Left renal cortex interstitium (tissue), 4 donors: Measurements from ENCODE around the gene PLSCR4. TPM values are rescaled to one million over a fixed set of nuclear protein-coding genes. Genes with fewer than 3 reads are reported as not detected.
A peak's percentile ranks its signal among the peaks of the same experiment; 100 is the strongest.

Experiments
- DNase-seq, 4 donors: peaks; one replicate each; pipeline ENCODE4 v3.0.0-alpha.2; 2013; ENCODE audit warnings: low read depth in 4 of 4, low spot score in 2 of 4, missing footprints in 1 of 4
- polyA plus RNA-seq, 4 donors: library from polyadenylated mRNA; unstranded; fragments of 120-200 nt; gene quantifications; one replicate each; pipeline ENCODE4 v1.2.1, GENCODE V29; 2013; ENCODE audit not compliant: insufficient read length in 4 of 4

Gene PLSCR4
- polyA plus RNA-seq, 4 donors = 18.0 to 20.0 (median 18.1) TPM

DNA sequence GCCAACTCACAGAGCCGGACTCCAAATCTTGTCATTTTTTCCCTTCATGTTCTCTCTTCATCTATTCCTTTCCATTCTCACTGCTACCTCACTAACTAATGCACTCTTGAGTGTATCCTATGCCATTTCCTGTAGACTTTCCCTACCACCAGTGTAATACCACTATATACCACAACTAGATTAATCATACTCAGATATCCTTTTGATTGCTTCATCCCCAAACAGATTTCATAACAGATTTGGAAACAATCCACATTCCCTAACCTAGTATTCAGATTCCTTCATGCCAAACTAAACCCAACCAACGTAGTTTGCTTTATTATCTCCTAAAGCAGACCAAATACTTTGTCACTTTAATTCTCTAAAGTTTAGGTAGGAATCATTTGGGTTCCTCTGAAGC, 87.3 kb downstream of the PLSCR4 start:
- no peak for DNase-seq

GRCh38 chr3:146162561-146162960, 88.3 kb downstream of the PLSCR4 start:
- no peak for DNase-seq

GRCh38 chr3:146161663-146162002, 89.3 kb downstream of the PLSCR4 start:
- peak in 3 of 4 donors; percentile 57 to 86 (median 59) for DNase-seq

DNA sequence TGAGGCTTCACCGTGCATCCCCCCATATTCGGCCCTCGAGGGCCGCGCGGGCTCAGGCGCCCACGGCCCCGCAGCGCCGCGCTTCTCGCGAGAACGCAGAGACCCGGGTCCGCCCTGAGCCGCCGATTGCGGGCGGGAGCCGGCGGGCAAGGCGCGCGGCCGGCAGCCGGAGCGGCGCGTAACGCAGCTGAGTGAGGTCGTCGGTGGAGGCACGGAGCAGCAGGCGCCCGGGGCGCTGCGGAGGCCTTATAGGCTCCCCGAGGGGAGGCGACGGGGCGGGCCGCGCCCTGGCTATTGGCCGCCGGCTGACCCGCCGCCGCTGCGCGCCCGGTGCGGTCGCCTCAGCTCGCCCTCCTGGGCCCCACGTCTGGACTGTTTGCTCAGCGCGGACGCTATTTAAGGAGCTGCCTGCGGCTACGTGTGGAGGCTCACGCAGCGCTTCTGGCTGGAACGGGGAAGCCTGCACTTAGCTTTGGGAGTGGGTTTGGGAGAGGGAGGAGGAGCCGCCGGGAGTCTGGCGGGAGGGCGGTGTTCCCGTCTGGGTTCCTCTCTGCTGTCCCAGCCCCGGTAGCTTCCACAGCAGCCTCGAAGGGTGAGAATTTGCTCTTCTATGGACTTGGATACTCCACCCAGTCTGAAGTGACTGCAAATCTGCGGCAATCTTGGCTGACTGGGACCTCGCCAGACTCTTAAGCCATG, 89.8 kb downstream of the PLSCR4 start, which contains the start of gene PLOD2:
PLOD2 (minus strand) TSS at position 221 of the 699 bp plus-strand sequence; CDS start at position 26, 195 bp downstream.
- peak in 3 of 4 donors; percentile 57 to 71 (median 65) for DNase-seq

DNA sequence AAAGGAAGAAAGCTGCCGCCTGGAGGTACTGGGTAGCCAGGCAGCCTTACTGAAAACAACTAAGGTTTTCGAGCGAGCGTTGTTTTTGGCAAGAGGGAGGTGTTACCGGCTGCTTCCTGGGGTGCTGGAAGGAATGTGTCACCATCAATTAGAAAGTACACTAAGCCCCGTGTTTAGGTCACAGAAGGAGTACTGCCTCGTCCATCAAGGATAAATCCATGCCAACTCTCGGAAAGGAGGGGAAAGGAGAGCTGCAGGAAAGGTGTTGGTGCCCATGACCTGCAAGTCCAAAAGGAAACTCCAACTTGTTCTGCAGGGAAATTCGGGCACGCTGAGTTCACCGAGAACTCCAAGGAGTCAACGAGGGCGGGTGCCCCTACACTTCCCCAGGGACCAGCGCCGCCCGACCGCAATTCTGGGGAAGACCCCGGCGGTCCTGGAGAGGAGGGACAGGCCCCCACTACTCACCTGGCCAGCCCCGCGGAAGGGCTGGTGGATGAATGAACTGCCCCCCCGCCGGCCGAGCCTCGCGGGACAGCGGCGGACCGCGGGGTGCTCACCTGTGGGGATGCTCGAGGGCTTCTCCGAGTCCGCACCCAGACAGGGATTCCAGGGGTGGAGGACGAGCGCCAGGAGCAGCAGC, 90.5 kb downstream of the PLSCR4 start:
- peak; percentile 55 to 79 (median 63) for DNase-seq

- peak in 1 of 4 donors; percentile 65 for DNase-seq
These were observed 91.1 kb downstream of the PLSCR4 start for GRCh38 chr3:146159616-146160320.

DNA sequence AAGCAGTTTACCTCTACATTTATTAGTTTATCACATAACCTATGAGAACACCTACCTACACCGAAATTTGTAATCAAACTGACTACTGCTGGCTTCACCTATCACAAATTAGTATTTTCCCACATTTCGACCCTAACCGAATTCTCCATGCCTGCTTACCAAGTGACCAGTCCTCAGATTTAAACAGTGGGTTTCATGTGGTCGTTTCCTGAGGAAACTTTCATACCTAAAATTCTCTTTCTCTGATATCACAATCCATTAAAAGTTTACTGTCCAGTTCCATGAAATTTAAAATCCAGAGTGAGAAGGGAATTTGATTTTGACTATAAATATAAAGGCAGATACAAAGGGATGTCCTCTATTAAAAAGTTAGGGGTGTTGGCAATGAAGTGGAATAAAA, 91.9 kb downstream of the PLSCR4 start:
- DNase-seq = no peak

DNA sequence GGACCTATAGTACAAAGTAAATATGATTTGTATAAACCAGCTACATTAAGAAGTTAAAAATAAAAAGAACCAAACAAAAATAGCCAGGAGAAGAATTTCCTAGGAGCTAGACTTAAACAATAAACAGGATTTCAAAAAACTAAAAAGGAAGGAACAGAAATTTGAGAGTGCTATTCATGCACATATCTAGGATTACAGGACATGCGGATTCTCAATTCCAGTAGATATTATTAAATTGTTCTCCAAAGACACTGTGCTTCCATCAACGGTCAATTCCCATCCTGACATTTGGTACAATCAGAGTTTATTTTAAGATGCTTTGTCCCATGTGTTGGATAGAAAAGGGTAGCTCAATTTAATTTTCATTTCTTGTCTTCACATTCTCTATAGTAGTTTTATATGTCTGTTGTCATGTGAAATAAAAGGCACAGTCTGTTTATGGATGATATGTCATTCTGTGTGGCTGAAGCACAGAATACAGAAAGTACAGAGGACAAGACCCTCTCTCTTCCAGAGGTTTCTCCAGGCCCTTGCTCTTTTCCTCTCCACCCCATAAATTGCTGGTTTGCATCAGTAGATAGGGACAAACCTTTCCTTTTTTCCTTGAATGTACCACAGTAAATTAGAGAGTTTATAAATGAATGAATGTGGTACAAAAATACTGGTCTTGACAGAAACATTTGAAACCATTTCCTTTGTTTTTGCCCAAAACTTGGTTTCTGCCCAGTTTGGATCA, 93.4 kb downstream of the PLSCR4 start:
- DNase-seq = no peak

- DNase-seq = no peak
These were observed 94.1 kb downstream of the PLSCR4 start for GRCh38 chr3:146156666-146157314.

DNA sequence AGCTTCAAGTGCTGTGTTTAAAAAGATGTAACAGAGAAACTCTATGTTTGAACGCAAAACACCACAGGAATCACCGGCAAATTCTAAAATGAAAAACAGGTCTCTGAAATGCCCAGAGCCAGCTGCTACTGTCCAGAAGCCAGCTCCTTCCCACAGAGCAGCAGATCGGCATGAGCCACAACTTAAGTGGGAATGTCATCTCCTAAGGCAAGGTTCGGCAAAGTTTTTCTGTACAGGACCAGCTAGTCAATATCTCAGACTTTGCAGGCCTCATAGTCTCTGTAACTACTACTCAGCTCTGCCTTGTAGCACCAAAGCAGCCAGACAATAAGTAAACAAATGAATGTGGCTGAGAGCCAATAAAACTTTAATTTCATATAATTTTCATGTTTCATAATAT, 94.8 kb downstream of the PLSCR4 start:
- no peak for DNase-seq

DNA sequence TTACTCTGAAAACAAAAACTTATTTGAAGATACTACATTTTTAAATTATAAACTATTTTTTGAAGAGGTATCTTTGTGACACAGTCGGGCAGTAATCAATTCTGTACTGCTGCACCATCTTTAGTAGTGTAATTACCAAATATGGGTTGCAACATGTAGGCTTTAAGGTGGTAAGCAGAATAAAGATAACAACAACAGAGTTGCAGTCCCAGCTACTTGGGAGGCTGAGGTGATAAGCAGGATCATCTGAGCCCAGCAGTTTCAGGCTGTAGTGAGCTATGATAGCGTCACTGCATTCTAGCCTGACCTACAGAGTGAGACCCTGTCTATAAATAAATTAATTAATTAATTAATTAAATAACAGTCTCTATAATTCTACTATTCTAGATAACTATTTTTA, 95.9 kb downstream of the PLSCR4 start:
- no peak for DNase-seq

DNA sequence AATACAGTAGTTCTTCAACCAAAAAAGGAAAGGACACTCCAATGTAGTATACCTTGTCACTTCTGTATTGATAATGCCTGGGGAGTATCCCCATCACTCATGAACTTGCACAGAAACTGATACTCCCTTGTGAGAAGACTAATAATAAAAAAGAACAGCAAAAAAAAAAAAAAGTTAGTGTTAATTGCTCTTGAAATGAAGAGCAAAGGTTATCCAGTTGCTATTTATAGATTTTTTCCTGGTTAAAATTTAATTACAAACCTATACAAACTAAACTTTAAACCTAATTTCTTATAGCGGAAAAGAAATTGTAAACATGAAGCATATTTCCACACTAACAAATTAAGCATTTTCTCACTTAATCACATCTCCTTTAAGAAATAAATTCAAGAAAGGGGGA, 96.6 kb downstream of the PLSCR4 start:
- no peak for DNase-seq

DNA sequence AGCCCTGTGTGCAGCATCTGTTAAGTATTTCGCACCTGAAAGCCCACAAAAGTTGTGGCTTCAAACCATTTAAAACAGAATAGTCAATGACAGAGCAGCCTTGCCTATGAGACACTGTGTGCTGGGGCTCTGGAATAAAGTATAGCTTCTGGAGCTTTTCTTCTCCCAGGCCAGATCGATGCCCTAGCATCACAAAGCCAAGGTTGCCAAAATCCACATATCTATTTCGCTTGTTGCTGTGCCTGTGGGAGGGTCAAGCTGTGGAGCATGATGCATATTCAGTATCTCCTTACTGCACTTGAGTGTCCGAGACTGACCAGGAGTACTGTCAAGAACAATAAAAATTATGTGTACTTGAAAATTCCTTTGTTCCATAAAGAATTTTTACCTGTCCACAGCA, 97.5 kb downstream of the PLSCR4 start:
- no peak for DNase-seq

DNA sequence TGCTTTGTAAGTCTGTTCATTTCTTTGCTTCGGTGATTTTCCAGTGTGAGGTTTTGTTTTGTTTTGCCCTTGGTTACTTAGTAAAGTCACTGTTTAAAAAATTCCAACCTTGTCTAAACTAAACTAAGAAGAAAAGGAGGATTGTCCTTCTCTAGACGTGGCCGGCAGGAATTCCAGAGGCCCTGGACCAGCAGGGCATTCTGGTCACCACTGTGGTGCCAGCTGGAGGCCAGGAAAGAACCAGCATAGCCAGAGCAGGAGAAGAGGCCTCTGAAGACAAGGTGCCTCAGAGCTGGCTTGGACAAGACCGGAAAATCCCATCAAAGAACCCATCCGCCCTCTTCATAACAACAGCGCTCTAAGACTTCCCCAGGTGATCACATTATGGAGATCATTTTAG, 98.1 kb downstream of the PLSCR4 start:
- no peak for DNase-seq

- no peak for DNase-seq
These were observed 102.4 kb downstream of the PLSCR4 start for GRCh38 chr3:146148468-146148931.

GRCh38 chr3:146145642-146146041, 105.3 kb downstream of the PLSCR4 start:
- no peak for DNase-seq

DNA sequence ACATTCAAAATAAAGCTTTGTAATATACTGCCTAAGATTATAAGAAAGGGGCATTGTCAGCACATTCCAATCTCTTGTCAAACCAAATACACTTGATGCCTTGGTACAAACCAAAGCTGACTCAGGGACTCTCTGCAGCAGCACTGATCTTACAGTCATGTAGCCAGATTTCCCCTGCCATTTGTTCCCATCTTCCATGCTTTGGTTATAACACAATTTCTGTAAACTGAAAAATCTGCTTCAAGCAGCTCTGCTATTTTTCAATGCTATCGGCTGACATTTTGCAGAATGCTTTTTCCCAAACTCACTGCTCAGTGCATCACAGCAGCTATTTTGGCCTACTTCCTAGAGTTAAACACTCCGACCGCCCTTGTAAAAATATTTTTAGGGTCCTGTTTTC, 108.1 kb downstream of the PLSCR4 start:
- DNase-seq = no peak
